ENCODE data around the gene ZCCHC8. TPM values are rescaled to one million over a fixed set of nuclear protein-coding genes. Genes with fewer than 3 reads are reported as not detected.

Gene ZCCHC8
- total and polyA plus RNA-seq, 4 donors, result 9.6 to 30.1 (median 22.6) TPM

GRCh38 chr12:122421821-122422729 lies 78.7 kb downstream of the ZCCHC8 start, which contains the start of gene CLIP1:
Gene CLIP1 (minus strand): TSS chr12:122422669. CDS start chr12:122380452, 42,217 bp downstream.
- Histone ChIP-seq H3K27me3 (ENCODE audit: control insufficient read depth in 1 of 2, insufficient read depth in 2 of 2, low read length in 1 of 2) (no peaks in the 10 kb centered on the region), H3K9me3 (ENCODE audit: control insufficient read depth, low read length) (no peaks in the 10 kb centered on the region), H3K4me1 (ENCODE audit: control insufficient read depth in 1 of 2, insufficient read depth in 2 of 2, low read length in 2 of 2) (no peaks in the 10 kb centered on the region), H3K27ac (ENCODE audit: low read depth in 1 of 2, low read length in 2 of 2) (peak within 1 kb of the TSS; percentile 97 to 98), H3K36me3 (ENCODE audit: control insufficient read depth in 1 of 2, insufficient read depth in 2 of 2, low read length in 1 of 2) (no peaks in the 10 kb centered on the region), H3K4me3 (ENCODE audit: low read length in 2 of 2) (peak within 1 kb of the TSS; percentile 89 to 99)
- intact Hi-C loops (cut with DNase I), result loop anchor here (1.0 to 5.0 kb wide), 2 partner anchors 22 to 50 kb away; no protein-coding TSS in a partner anchor
- WGBS, 2 donors, result 1% methylated on average over 56 to 118 of the region's 118 CpGs
- ATAC-seq (ENCODE audit: low FRiP score) (peak; percentile 89), DNase-seq (peak; percentile 69 to 88)

Other genes starting within 250 kb of the ZCCHC8 start
- 10 to 100 TPM; 14.4 to 14.5 TPM for gene VPS33A, start 234.4 kb downstream of the ZCCHC8 start, total RNA-seq
- 1 to 10 TPM; 8.9 to 9.0 TPM for gene VPS33A, start 234.4 kb downstream of the ZCCHC8 start, polyA plus RNA-seq
- 100 to 1,000 TPM; 125 to 182 TPM for gene CLIP1, start 78.3 kb downstream of the ZCCHC8 start, total RNA-seq
- gene CLIP1, start 78.3 kb downstream of the ZCCHC8 start, polyA plus RNA-seq, result 10 to 100 TPM; 33.2 to 37.2 TPM
- gene RSRC2, start 26.0 kb upstream of the ZCCHC8 start, total RNA-seq, result 10 to 100 TPM; 68.5 to 71.2 TPM
- 10 to 100 TPM; 36.6 to 77.2 TPM for gene RSRC2, start 26.0 kb upstream of the ZCCHC8 start, polyA plus RNA-seq
- 10 to 100 TPM; 11.1 to 18.4 TPM for gene KNTC1, start 26.3 kb upstream of the ZCCHC8 start, total RNA-seq
- 1 to 10 TPM; 6.8 to 9.6 TPM for gene KNTC1, start 26.3 kb upstream of the ZCCHC8 start, polyA plus RNA-seq
- under 1 TPM; 0.29 to 0.51 TPM for gene HCAR2, start 202.4 kb upstream of the ZCCHC8 start, total RNA-seq
- gene HCAR2, start 202.4 kb upstream of the ZCCHC8 start, polyA plus RNA-seq, result not detected
- gene HCAR3, start 215.9 kb upstream of the ZCCHC8 start, total RNA-seq, result 1 to 10 TPM in 1 of 2 donors, under 1 TPM in 1; 0.29 to 1.2 TPM
- not detected for gene HCAR3, start 215.9 kb upstream of the ZCCHC8 start, polyA plus RNA-seq
- under 1 TPM; 0.13 to 0.33 TPM for gene HCAR1, start 229.9 kb upstream of the ZCCHC8 start, total RNA-seq
- not detected for gene HCAR1, start 229.9 kb upstream of the ZCCHC8 start, polyA plus RNA-seq

All from aorta (tissue), 5 donors.